Measurements from ENCODE around the gene ENTPD6.
"Not testable (repeated sequence)": the region's sequence is repeated elsewhere in the genome, so short reads cannot be mapped to it uniquely, and the experiment has no call there.

The ENTPD6 gene

DNA sequence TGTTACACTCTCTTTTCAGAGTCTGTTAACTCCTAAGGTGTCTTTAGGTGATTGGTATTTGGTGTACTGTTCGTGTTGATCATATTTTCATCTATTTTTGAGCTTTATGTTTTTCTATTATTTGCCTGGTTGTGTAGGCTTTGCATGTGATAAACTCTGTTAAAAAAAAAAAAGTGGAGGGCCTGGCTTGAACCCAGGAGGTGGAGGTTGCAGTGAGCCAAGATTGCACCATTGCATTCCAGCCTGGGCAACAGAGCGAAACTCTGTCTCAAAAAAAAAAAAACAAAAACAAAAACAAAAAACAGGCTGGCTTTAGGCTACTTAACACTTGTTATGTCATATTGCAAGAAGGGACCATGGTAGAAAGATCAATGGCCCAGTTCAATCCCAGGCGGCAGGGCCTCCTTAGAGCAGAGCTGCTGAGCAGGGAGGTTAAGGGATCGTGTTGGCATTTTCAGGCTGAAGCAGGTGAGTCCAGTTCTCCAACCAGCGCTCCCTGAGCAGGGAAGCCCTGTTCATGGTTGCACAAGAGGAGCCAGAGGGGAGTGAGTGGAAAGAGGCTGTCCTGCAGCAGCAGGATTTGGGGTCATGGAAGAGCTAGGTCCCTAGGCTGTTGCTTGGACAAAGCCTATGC lies 60.8 kb downstream of the ENTPD6 start:
- no peak for DNase-seq (ENCODE audit: low read depth, low spot score)

DNA sequence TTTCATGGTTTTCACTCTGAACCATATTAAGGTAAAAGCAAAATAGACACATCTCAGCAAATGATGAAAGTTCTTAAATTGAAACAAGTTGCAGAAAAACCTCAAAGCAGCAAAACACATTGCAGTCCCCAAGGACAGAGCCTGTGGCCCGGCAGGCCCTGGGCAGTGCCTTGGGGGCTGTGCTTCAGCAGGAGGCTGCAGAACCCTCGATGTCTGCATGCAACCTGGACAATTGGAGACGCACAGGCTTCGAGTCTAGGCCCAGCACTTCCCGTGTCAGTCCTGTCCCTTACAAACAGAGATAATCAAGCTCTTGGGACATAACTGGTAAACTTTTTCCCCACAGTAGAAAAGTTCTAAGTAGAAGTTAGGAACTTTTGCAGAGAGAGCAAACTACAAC lies 61.6 kb downstream of the ENTPD6 start:
- DNase-seq (ENCODE audit: low read depth, low spot score) = no peak

DNA sequence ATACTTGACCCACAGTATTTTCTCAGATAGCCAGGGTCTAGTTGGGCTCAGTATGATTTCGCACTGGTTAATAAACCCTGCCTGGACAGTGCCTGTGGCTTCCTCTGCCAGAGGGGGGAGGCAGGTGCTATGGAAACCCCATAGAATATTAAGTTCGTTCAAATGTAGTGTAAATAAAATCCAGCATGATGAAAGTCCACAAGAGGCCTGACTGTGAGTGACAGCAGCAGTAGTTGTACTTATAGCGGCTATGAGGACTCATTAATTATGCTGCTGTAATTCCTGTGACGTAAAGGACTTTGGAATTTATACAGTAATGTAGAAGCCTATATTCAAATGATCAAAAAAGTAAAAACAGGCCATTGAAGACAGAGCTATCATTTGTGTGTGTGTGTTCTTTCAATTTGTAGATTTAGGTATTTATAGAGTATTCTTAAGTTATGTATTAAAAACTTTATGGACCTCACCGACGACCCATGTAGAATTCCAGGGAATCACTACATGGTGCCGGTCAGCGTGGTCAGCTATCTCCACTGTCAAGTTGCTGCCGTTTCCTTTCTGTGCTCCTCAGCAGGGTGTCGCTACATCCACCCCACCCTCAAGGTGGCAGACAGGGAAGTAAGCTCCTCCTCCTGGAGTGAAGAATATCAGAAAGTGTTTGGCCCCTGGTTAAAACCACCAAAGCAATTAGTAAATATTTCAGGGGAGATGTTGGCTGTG lies 62.4 kb downstream of the ENTPD6 start:
- DNase-seq (ENCODE audit: low read depth, low spot score) = no peak

DNA sequence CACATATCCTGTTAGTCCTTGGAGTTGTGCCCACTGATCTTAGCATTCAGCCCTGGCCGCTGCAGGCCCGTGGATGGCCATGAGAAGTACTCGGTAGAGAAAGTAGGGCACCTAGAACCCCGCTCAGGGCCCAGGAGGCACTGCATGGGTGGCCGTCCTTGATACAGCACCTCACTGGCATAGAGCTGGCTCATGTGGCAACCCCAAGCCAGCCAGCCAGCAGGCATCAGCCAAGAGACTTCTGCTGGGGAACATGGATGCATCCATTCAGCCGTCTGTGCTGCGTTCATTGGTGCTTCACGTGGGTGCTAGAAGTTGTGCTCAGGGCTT lies 62.9 kb downstream of the ENTPD6 start:
- DNase-seq (ENCODE audit: low read depth, low spot score) = no peak

DNA sequence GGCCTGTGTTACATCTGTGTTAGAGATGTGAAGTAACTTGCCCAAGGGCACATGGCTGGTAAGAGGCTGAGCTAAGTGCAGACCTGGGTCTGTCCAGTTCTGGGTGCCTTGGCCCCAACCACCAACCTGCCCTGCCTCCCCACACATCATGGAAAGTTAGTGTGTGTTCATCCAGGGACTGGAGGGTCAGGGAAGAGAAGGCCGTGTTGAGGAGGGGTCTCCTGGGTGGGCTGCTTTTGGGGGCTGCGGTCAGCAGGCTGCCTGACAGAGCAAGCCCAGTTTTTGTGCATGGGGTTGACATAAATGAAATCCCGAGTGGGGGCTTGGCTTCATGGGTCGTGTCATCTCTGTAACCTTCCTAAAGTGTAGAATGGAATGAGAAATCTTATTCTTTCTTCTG lies 63.3 kb downstream of the ENTPD6 start:
- no peak for DNase-seq (ENCODE audit: low read depth, low spot score)

DNA sequence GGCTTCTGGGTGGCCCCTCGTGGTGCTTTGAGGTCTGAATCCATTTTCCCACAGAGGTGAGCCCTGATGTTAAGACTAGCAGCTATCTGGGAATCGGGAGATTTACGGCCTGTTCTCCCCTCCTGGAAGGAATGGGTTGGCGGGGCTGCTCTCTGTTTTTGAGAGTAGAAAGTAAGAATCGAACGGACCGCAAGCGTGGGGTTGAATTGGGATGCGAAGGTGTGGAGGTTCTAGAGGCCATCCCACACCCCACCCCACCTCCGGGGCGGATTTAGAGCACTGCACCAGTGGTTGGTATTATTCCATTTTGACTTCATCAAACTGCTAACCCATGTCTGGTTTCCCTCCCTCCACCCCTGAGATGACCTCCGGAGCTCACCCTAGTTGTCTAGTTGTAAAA lies 63.8 kb downstream of the ENTPD6 start:
- no peak for DNase-seq (ENCODE audit: low read depth, low spot score)

DNA sequence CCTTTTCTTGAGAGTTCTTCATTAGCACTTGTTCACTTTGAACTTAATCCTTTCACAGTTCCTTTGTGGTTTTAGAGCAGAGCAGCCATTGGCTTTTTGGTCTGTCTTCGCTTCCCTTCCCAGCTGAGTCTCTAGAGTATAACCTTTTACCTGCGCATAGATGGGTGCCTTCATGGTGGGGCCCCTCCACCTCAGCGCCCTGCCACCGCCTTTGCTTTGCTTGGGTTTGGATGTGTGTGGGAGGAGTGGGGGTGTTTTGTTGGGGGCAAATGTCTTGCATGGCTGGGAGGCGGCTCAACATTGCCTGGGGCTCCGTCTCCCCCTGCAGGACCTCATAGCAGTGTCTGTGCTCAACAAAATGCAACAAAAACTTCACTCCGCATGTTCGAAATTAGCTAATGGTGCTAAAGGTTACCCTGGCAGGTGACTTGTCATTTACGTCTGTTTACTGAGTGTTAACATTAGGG lies 64.3 kb downstream of the ENTPD6 start:
- no peak for DNase-seq (ENCODE audit: low read depth, low spot score)

DNA sequence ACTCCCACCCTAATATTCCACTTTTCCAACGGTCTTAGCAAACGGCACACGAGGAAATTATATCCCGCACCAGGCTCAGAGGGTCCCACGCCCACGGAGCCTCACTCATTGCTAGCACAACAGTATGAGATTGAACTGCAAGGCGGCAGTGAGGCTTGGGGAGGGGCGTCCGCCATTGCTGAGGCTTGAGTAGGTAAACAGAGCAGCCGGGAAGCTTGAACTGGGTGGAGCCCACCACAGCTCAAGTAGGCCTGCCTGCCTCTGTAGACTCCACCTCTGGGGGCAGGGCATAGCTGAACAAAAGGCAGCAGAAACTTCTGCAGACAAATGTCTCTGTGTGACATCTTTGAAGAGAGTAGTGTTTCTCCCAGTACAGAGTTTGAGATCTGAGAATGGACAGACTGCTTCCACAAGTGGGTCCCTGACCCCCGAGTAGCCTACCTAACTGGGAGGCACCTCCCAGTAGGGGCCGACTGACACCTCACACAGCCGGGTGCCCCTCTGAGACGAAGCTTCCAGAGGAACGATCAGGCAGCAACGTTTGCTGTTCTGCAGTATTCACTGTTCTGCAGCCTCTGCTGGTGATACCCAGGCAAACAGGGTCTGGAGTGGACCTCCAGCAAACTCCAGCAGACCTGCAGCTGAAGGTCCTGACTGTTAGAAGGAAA lies 65.4 kb downstream of the ENTPD6 start:
- not testable (repeated sequence) for DNase-seq (ENCODE audit: low read depth, low spot score)

DNA sequence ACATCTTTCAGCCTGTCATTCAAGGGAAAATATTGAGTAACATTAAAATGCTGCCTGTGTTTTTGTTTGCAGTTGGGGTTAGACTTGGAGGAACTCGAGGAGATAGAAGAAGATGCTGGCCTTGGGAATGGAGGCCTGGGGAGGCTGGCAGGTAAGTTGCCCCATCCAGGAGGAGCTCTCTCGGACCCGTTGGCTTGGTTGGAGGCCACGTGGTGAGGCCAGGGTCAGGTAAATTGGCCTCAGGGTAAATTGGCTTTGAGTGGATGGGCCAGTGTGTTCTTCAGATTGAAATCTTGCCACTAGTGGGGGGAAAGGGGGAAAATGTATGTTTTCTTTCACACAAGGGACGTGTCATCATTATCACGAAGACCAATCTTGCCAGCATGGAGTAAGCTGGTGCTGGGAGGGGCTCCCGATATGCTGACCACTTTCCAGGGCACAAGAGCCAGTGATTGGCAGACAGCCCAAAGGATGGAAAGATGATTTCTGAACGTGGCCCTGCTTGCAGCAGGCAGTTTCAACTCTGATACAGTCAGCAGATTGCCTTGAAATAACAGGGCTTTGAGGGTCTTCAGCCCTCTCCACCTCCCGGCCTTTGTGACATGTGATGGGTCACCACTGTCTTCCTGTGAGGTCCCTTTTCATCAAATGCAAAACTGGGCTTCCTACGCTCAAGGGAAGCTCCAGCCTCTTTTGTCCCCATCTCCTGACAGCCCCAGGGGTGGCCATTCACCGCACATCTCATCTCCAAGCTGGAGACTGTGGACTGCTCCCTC lies 73.7 kb downstream of the ENTPD6 start:
- no peak for DNase-seq (ENCODE audit: low read depth, low spot score)

DNA sequence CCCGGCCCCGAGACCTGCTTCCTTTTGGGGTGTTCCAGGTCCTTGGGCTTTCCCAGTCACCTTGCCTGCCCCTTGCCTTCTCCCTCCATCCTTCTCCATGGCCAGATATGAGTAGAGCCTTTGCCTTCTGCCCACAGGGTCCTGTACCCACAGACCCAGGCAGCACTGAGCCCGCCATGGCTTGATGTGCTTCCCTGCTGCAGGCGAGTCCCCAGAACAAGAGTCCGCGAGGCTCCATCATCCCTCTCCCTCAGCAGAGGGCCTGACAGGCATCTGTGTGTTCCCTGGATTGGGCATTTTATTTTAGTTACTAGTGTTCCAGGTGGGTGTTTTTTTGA lies 74.3 kb downstream of the ENTPD6 start:
- no peak for DNase-seq (ENCODE audit: low read depth, low spot score)

DNA sequence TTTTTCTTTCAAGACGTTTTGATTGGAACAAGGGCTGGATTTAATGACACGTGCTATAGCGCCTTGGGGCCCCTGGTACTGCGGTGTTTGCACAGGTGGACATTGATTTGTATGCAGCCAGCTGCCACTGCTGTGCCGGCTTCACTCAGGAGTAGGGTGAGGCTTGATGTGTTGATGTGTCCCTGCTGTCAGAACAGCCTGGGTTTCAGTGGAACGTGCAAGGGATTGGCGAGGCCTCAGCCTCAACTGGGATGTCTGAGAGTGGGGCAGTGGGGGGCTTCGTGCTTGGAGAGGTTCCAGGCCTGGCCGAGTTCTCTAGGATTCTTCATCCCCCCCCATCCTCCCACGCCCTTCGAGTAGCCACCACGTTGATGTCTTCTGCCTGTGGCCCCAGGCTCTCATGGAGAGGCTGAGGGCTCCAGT lies 75.3 kb downstream of the ENTPD6 start:
- DNase-seq (ENCODE audit: low read depth, low spot score) = no peak

DNA sequence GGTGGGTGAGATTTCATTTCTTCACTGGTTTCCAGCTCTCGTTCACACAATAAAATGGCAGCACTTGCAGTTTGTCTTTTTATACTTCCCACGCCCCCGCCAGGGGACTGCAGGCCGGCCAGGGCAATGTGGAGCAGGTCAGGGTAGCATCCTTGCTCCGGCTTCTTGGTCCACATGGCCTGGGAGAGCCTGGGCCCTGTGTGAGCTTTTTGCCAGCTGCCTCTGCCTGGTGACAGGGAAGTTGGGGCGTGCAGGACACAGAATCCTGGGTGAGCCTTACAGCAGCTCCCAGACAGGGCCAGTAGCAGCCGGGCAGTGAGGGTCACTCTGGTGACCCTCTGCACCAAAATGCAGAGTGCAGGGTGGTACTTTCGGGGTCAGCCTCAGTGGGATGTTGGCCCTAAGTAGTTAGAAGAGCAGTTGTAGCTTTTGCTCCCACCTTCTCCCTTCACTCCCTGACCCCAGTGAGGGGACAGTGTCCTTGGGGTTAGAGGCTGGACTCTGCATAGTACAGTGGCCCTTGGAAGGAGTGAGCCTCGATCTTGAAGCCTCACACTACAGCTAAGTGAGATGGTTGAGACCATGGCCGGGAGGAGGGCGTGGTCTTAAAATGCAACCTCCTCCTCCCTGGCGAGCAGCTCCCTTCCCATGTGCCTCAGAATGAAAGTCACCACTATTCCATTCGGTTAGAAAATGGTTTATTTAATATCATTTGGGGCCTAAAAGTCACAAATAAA lies 76.1 kb downstream of the ENTPD6 start:
- no peak for DNase-seq (ENCODE audit: low read depth, low spot score)

DNA sequence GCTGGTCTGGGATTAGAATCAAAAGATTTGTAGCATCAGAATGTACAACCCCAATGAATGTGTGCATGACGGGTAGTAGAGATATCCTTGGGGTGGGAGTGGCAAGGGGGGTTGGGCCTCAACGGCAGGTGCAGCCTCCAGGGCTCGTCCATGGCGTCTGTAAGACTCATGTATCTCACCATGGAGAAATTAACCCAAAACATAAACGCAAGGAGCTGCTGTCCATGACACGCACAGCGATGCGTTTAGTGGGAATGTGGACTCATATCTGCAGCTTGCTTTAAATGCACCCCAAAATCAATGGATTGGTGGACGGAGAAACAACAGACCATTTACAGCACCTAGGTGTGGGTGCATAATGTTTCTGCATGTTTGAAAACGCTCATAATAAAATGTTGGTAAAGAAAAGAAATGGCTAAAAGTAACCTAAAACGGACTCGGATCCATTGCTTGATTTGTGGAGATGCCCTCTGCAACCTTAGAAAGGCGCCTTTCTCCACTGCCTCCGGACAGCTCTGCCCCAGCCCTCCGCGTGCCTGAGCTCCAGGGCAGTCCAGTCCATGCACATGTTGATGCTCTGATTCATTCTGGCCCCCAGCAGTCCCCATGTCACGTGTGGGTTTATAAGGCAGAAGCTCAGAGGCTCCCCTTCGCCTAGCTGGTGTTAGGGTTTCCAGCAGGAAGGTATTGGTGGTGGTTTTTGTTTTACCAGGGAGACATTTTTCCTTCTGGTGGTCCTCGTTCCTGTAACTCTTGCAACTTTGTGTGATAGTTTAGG lies 76.9 kb downstream of the ENTPD6 start:
- no peak for DNase-seq (ENCODE audit: low read depth, low spot score)

DNA sequence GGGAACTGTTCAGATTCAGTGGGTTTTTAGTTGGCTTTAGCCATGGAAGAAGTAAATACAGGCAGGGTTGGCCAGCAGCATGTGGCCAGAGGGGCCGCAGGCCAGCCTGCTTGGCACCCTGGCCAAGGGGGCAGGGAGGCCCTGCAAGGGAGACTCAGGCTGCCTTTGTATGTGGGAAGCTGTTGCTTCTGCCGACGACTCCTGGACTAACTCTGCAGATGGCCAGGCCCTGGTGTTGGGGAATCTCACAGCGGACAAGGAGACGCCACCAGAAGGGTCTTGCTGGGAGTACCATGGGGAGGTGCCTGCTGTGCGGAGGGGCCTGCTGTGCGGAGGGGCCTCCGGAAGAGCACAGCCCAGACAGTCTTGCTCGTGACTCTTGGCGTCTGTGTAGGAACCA lies 77.5 kb downstream of the ENTPD6 start:
- DNase-seq (ENCODE audit: low read depth, low spot score) = no peak

DNA sequence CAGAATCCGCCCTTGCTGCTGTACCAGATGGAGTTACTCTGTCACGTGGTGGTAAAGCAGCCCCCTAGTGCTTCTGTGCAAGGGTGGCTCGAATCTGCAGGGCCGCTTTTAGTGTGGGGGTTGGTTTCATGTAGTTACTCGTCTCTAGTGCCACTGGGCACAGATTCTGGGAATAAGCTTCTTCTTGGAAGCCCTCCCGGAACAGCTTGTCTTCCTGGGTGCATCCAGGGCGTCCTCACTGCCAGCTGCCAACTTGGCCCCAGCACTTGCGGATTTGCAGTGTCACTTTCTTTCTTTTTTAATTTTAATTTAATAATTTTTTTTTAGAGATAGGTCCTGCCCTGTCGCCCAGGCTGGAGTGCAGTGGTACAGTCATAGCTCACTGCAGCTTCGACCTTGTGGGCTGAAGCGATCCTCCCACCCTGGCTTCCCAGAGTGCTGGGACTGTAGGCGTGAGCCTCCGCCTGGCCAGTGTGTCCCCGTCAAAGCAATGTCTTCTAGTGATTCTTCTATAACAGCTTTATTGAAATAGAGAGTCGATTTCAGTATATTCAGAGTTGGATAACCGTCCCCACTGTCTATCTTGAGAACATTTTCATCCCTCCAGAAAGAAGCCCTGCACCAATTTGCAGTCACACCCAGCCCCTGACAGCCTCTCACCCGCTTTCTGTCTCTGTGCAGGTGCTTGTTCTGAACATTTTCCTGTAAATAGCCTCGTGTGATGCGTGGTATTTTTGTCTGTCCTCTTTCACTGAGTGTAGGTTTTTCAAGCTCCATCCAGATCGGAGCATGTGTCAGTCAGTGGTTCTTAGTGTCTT lies 78.2 kb downstream of the ENTPD6 start:
- DNase-seq (ENCODE audit: low read depth, low spot score) = no peak

DNA sequence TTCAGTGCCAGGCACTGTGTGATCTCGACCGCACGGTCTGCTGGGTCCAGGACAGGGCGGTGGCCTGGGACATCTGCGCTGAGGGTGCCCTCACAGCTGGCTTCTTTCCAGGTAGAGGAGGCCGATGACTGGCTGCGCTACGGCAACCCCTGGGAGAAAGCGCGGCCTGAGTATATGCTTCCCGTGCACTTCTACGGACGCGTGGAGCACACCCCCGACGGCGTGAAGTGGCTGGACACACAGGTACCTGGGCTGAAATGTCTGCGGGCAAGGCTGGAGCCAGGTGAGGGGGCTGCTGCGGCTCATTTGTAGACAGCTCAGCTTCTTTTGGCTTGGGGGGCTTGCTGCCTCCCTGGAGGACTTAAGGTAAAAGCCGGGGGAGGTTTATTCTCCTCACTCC lies 79.0 kb downstream of the ENTPD6 start:
- no peak for DNase-seq (ENCODE audit: low read depth, low spot score)

DNA sequence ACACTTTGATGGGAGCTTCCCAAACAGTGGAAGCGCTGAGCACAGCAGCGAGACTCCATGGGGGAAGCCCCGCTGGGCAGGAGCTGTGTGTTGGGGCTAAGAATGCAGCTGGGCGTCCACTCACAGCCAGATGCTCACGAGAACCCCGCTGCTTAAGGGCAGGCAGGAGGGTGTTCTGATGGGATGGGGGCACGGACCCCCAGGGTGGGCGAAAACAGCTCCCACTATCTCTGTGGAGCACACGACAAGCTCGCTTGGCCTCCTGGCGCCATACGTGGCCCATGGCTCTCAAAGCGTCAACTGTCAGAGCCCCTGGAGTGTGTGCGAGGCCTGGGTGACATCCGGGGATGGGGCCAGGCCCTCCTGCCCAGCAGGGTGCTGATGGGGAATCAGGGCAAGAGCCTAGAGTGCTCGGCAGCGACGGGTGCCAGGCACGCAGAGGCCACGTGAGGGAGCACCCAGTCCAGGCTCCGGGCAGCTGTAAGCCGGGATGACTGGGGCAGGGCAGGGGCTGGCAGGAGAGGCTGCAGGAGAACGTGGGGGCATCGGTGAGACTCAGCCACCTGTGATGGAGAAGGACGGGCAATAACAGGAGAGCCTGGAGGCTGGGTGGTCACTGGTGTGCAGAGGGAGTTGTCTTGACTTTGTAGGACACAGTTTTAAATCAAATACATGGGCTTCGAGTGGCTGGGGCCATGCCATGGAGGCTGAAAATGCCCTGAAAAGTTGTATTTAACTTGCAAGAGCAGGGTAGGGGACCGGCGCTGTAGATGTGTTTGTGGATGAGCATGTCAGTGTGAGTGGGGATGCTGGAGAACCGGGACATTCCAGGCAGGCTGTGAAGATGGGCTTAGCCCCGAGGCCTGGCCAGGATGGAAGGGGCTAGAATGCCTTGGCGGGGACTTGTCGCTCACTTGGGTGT lies 79.6 kb downstream of the ENTPD6 start:
- no peak for DNase-seq (ENCODE audit: low read depth, low spot score)

DNA sequence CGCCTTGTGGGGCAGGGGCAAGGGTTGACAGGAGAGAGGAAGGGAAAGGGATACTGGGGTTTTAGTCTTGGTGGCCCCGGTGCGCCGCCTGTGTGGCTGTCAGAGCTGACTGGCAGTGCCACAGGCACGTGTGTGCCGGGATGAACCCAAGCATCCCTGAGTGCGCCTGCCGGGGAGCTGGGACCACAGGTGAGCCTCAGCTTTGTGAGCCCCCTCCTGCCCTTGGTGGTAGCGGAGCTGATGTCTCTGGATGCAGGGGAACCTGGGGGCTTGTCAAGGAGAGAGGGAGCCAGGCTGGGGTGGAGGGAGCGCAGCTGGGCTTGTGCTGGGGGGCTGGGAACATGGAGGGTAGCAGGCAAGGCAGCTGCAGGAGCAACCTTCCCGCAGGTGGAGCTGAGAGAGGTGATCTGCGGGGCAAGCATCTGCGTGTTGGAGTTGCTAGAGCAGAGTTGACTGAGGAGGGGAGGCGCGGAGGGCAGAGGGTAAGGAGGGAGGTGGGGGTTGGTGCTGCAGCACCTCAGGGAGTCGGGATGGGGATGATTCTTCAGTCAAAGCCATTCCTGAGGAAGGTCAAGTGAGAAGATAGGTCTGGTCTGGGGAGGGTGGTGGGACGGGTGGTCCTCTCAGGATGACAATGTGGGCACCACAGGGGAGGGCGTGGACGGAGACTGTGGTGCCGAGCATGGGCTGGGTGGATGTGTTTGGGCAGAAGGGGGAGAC lies 80.5 kb downstream of the ENTPD6 start:
- DNase-seq (ENCODE audit: low read depth, low spot score) = no peak

Measured in activated CD4-positive, CD25-positive, alpha-beta regulatory T cell treated with anti-CD3 and anti-CD28 coated beads, Interleukin-2, amount 50 U/mL, for 16 hours (primary cell).